Measurements from ENCODE around the gene FFAR1.

FFAR1 gene

DNA sequence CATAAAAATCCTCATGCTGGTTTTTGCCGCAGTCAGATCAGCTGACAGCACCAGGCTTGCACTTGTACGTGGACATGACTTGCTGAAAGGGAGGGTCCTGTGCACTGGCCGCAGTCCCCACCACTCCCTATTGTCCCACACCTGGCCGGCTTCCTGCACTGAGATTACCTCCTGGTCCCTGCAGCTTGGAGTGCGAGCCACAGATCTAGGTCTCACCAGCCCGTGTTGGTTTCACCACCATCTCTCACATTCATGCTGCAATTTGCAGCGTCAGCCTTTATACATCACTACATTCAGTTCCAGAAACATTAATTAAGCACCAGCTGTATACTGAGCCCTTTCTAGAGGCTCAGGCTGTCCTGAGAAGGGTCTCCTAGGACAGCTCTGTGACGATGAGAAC, 33.7 kb upstream of the FFAR1 start:
- TF ChIP-seq, protein P1, sequence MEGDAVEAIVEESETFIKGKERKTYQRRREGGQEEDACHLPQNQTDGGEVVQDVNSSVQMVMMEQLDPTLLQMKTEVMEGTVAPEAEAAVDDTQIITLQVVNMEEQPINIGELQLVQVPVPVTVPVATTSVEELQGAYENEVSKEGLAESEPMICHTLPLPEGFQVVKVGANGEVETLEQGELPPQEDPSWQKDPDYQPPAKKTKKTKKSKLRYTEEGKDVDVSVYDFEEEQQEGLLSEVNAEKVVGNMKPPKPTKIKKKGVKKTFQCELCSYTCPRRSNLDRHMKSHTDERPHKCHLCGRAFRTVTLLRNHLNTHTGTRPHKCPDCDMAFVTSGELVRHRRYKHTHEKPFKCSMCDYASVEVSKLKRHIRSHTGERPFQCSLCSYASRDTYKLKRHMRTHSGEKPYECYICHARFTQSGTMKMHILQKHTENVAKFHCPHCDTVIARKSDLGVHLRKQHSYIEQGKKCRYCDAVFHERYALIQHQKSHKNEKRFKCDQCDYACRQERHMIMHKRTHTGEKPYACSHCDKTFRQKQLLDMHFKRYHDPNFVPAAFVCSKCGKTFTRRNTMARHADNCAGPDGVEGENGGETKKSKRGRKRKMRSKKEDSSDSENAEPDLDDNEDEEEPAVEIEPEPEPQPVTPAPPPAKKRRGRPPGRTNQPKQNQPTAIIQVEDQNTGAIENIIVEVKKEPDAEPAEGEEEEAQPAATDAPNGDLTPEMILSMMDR (conservative IDR thresholded peaks at IDR 0.05; ENCODE audit: control insufficient read depth, insufficient read depth, low read depth, low read length) = no peak
- DNase-seq (ENCODE audit: low read depth) = no peak
- no peak overlapping the region for H3K4me3 ChIP-seq (ENCODE audit: control insufficient read depth, low read depth, low read length)

DNA sequence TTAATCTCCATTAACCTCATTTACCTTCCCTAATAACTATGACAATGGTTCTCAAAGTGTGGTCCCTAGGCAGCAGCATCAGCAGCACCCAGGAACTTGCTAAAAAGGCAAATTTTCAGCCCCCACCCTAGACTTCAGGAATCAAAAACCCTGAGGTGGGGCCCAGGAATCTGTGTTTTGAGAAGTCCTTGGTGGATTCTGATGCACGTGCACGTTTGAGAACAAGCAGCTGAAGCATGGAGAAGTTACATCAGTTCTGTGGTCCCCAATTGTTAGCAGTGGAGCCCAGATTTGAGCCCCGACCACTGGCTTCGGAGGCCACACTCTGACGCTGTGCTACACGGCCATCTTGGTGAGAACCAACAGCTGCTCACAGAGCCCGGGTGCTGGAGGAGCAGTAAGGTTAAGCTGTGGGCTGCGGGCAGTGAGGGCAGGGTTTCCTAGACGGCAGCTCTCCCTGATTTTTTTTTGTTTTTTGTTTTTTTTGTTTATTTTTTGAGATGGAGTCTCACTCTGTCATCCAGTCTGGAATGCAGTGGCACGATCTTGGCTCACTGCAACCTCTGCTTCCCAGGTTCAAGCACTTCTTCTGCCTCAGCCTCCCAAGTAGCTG, 32.7 kb upstream of the FFAR1 start:
- DNase-seq (ENCODE audit: low read depth) = no peak
- H3K4me3 ChIP-seq (ENCODE audit: control insufficient read depth, low read depth, low read length) = no peak overlapping the region
- TF ChIP-seq, protein P1 (conservative IDR thresholded peaks at IDR 0.05; ENCODE audit: control insufficient read depth, insufficient read depth, low read depth, low read length) = no peak

DNA sequence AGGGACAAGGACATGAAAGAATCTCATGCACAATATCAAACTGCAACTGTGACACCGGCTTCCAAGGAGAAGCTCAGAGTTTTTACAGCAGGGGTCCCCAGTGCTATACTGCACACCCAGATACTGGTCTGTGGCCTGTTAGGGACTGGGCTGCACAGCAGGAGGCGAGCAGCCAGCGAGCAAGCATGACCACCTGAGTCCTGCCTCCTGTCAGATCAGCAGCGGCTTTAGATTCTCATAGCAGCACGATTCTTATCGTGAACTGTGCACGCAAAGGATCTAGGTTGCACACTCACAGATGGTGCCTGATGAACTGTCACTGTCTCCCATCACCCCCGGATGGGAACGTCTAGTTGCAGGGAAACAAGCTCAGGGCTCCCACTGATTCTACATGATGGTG, 31.8 kb upstream of the FFAR1 start:
- no peak for DNase-seq (ENCODE audit: low read depth)
- TF ChIP-seq, protein P1 (conservative IDR thresholded peaks at IDR 0.05; ENCODE audit: control insufficient read depth, insufficient read depth, low read depth, low read length) = no peak

DNA sequence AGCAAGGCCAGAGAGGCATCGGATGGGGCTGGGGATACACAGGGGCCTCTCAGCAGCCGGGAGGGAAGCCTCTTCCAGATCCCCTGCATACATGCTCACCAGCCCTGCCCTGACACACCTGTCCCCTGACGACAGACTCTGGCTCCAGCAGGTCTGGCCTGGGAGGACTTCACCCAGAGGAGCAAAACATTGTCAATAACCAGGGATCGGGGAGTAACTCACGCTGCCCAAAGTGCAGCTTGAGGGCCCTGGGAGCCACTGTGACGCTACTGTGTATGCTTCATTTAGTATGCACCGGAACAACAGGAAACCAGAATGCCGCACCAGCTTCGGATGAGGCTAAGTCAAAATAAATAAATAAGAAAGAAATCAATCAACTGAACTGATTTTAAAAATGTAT, 31.1 kb upstream of the FFAR1 start:
- TF ChIP-seq, protein P1 (conservative IDR thresholded peaks at IDR 0.05; ENCODE audit: control insufficient read depth, insufficient read depth, low read depth, low read length) = no peak
- no peak overlapping the region for H3K4me3 ChIP-seq (ENCODE audit: control insufficient read depth, low read depth, low read length)
- no peak for DNase-seq (ENCODE audit: low read depth)

More for the DNA sequence above, 31.8 kb upstream of the FFAR1 start:
- H3K4me3 ChIP-seq (ENCODE audit: control insufficient read depth, low read depth, low read length) = no peak overlapping the region

DNA sequence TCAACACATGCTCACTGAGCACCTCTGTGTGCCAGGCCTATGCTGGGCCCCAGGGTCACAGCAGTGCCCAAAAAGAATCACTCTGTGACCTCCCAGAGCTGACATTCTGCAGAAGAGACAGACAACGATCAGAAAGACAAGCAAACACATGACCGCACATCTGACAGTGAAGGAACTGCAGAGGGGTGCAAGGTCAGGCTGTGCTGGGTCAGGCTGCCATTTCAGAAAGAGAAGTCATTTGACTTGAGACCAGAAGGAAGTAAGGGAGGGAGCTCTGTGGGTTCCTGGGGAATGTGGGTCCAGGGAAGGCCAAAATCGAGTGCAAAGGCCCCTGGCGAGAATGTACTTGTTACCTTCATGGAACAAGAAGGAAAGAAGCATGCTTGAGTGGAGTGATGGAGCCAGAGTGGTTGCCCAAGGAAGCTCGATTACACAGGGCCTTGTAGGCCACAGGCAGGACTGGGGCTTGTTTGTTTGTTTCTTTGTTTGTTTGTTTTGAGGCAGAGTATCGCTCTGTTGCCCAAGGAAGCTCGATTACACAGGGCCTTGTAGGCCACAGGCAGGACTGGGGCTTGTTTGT, 30.1 kb upstream of the FFAR1 start:
- DNase-seq (ENCODE audit: low read depth) = no peak
- TF ChIP-seq, protein P1 (conservative IDR thresholded peaks at IDR 0.05; ENCODE audit: control insufficient read depth, insufficient read depth, low read depth, low read length) = no peak
- no peak overlapping the region for H3K4me3 ChIP-seq (ENCODE audit: control insufficient read depth, low read depth, low read length)

DNA sequence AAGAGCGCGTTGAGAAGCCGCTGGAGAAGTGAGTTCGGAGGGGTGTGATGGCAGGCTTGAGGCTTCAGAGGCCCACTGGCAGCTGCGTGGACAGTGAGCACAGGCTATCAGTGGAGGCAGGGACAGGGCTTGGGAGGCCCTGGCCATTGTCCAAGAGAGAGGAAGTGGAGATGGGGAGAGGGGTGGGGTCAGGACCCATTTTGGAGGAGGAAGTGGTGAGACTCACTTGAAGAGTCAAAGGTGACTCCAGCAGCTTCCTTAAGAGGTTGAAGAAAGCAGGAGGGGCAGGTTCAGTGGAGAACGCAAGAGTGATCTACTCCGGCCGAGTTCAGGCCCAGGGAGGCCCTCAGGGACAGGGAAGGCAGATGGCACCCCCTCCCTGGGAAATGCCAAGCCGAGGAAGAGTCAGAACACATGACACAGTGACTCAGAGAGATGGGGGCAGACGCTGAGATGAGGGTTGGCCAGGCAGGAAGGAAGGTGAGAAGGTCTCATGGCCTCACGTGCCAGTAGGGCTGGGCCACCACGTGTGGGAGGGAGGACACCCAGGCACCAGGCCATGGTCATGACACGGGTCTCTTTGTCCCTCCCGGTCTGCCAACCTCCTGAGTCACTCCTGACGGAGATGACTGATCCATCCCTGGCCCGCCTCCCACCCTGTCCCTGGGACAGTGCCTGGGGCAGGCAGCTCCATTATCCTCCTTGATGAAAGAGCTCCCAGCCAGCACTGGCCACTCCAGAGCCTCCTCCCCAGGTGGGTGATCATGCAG, 28.8 kb upstream of the FFAR1 start:
- TF ChIP-seq, protein P1 (conservative IDR thresholded peaks at IDR 0.05; ENCODE audit: control insufficient read depth, insufficient read depth, low read depth, low read length) = no peak
- DNase-seq (ENCODE audit: low read depth) = peak; percentile 82
- H3K4me3 ChIP-seq (ENCODE audit: control insufficient read depth, low read depth, low read length) = no peak overlapping the region

All from fibroblast of mammary gland (primary cell).